Astrocyte (in vitro differentiated cells and primary cell): ENCODE data around the gene C1QTNF9. TPM values are rescaled to one million over a fixed set of nuclear protein-coding genes. Genes with fewer than 3 reads are reported as not detected.
"Not testable (repeated sequence)": the region's sequence is repeated elsewhere in the genome, so short reads cannot be mapped to it uniquely, and the experiment has no call there.

Experiments used
- DNase-seq: peaks from one replicate; pipeline ENCODE4 v3.0.0-alpha.2; 2010; ENCODE audit warnings: low read depth
- FAIRE-seq: peaks from 2 replicates; lab custom pipeline; 2011; peaks lifted over from hg19 to GRCh38; lab: Jason Lieb, UNC
- H2AFZ ChIP-seq: 2 replicates; pipeline ENCODE4 v1.6.0; 2012; ENCODE audit warnings: low read depth, low read length, inconsistent platforms
- H3K27ac ChIP-seq: 2 replicates; pipeline ENCODE4 v1.5.1; 2011; ENCODE audit warnings: low read depth, low read length, inconsistent platforms
- H3K27me3 ChIP-seq: 2 replicates; pipeline ENCODE4 v1.6.0; 2011; ENCODE audit warnings: low read length, inconsistent platforms; ENCODE audit not compliant: insufficient read depth
- H3K36me3 ChIP-seq: 2 replicates; pipeline ENCODE4 v1.5.1; 2011; ENCODE audit warnings: low read length, inconsistent platforms; ENCODE audit not compliant: insufficient read depth
- H3K4me1 ChIP-seq: 2 replicates; pipeline ENCODE4 v1.5.1; 2011; ENCODE audit warnings: low read length, inconsistent platforms; ENCODE audit not compliant: insufficient read depth
- H3K4me2 ChIP-seq: 2 replicates; pipeline ENCODE4 v1.6.0; 2012; ENCODE audit warnings: low read length, inconsistent platforms
- H3K4me3 ChIP-seq: 2 replicates; pipeline ENCODE4 v1.5.1; 2011; ENCODE audit warnings: low read depth, mild to moderate bottlenecking, low read length, inconsistent platforms; ENCODE audit not compliant: insufficient read depth
- H3K79me2 ChIP-seq: 2 replicates; pipeline ENCODE4 v1.6.0; 2012; ENCODE audit warnings: mild to moderate bottlenecking, low read length, inconsistent platforms; ENCODE audit not compliant: insufficient read depth
- H3K9ac ChIP-seq: 2 replicates; pipeline ENCODE4 v1.6.0; 2012; ENCODE audit warnings: mild to moderate bottlenecking, low read length, inconsistent platforms
- H3K9me3 ChIP-seq: 2 replicates; pipeline ENCODE4 v1.5.1; 2012; ENCODE audit warnings: low read depth, mild to moderate bottlenecking, low read length, inconsistent platforms; ENCODE audit not compliant: insufficient read depth
- H4K20me1 ChIP-seq: 2 replicates; pipeline ENCODE4 v1.6.0; 2012; ENCODE audit warnings: low read length, inconsistent platforms; ENCODE audit not compliant: insufficient read depth
- H3K27ac Mint-ChIP-seq: one replicate; pipeline ENCODE4 v1.8.0; 2021; ENCODE audit warnings: mild to moderate bottlenecking, mixed read lengths; ENCODE audit not compliant: unreplicated experiment
- H3K27me3 Mint-ChIP-seq: one replicate; pipeline ENCODE4 v1.8.0; 2021; ENCODE audit warnings: low read depth, mixed read lengths; ENCODE audit not compliant: unreplicated experiment
- H3K36me3 Mint-ChIP-seq: one replicate; pipeline ENCODE4 v1.8.0; 2021; ENCODE audit warnings: low read depth, mixed read lengths; ENCODE audit not compliant: unreplicated experiment
- H3K4me1 Mint-ChIP-seq: one replicate; pipeline ENCODE4 v1.8.0; 2021; ENCODE audit warnings: low read depth, mixed read lengths; ENCODE audit not compliant: unreplicated experiment
- H3K4me3 Mint-ChIP-seq: one replicate; pipeline ENCODE4 v1.8.0; 2021; ENCODE audit warnings: mild to moderate bottlenecking, moderate library complexity, mixed read lengths; ENCODE audit not compliant: unreplicated experiment
- H3K9me3 Mint-ChIP-seq: one replicate; pipeline ENCODE4 v1.8.0; 2021; ENCODE audit warnings: mild to moderate bottlenecking, mixed read lengths; ENCODE audit not compliant: unreplicated experiment
- CTCF ChIP-seq: IDR thresholded peaks from 2 replicates; pipeline ENCODE4 v1.5.1; 2011; ENCODE audit warnings: low read depth, mild to moderate bottlenecking, inconsistent platforms, low read length, moderate library complexity; ENCODE audit not compliant: insufficient read depth
- EZH2 ChIP-seq: IDR thresholded peaks from 2 replicates; pipeline ENCODE4 v1.6.1; 2012; ENCODE audit warnings: mild to moderate bottlenecking, low read length, inconsistent platforms; ENCODE audit not compliant: insufficient read depth
- total RNA-seq: library from RNA; stranded (reverse); gene quantifications from 2 replicates; pipeline ENCODE4 v1.2.1, GENCODE V29; 2021

Gene C1QTNF9
- total RNA-seq, 1 donor from 2014 or later, result not detected

GRCh38 chr13:24356837-24357236 is 47.5 kb downstream of the C1QTNF9 start:
- H3K27me3 Mint-ChIP-seq, result peaks cover 24% of the 10 kb centered on the region
- no peak overlapping the region for H3K27ac Mint-ChIP-seq

GRCh38 chr13:24357756-24358155 is 48.4 kb downstream of the C1QTNF9 start:
- H3K27me3 Mint-ChIP-seq, result peaks cover 25% of the 10 kb centered on the region
- no peaks in the 10 kb centered on the region for H3K27me3 ChIP-seq

More at GRCh38 chr13:24356837-24357236, 47.5 kb downstream of the C1QTNF9 start:
- FAIRE-seq, result no peak
- Histone ChIP-seq H3K4me1 (no peaks in the 10 kb centered on the region), H3K9ac (no peak overlapping the region), H3K9me3 (peaks cover 8% of the 10 kb centered on the region), H4K20me1 (no peaks in the 10 kb centered on the region), H3K36me3 (no peaks in the 10 kb centered on the region), H3K79me2 (no peaks in the 10 kb centered on the region), H3K4me2 (no peak overlapping the region), H3K4me3 (no peak overlapping the region), H3K27me3 (no peaks in the 10 kb centered on the region), H2AFZ (no peak overlapping the region), H3K27ac (no peak overlapping the region)
- no peak for DNase-seq
- H3K36me3 Mint-ChIP-seq, result no peaks in the 10 kb centered on the region
- no peak for TF ChIP-seq CTCF
- no peak for TF ChIP-seq EZH2
- no peaks in the 10 kb centered on the region for H3K9me3 Mint-ChIP-seq
- H3K4me1 Mint-ChIP-seq, result no peaks in the 10 kb centered on the region
- H3K4me3 Mint-ChIP-seq, result no peak overlapping the region

GRCh38 chr13:24358836-24359235 is 49.5 kb downstream of the C1QTNF9 start:
- DNase-seq, H3K27ac Mint-ChIP-seq, H3K4me3 Mint-ChIP-seq, H3K36me3 Mint-ChIP-seq, H3K4me2 ChIP-seq, H2AFZ ChIP-seq, H4K20me1 ChIP-seq, H3K27me3 ChIP-seq, H3K4me1 Mint-ChIP-seq, FAIRE-seq, H3K4me3 ChIP-seq, H3K9me3 ChIP-seq, H3K4me1 ChIP-seq, H3K9me3 Mint-ChIP-seq, H3K9ac ChIP-seq, H3K79me2 ChIP-seq, H3K36me3 ChIP-seq, H3K27ac ChIP-seq: not testable (repeated sequence)
- peaks cover 22% of the 10 kb centered on the region for H3K27me3 Mint-ChIP-seq

More at GRCh38 chr13:24357756-24358155, 48.4 kb downstream of the C1QTNF9 start:
- H3K4me1 Mint-ChIP-seq, result no peaks in the 10 kb centered on the region
- no peak overlapping the region for H3K4me3 Mint-ChIP-seq
- Histone ChIP-seq H3K79me2 (no peaks in the 10 kb centered on the region), H3K9ac (no peak overlapping the region), H4K20me1 (no peaks in the 10 kb centered on the region), H3K4me2 (no peak overlapping the region), H3K9me3 (peaks cover 8% of the 10 kb centered on the region), H3K27ac (no peak overlapping the region), H2AFZ (no peak overlapping the region), H3K4me1 (no peaks in the 10 kb centered on the region), H3K4me3 (no peak overlapping the region), H3K36me3 (no peaks in the 10 kb centered on the region)
- H3K9me3 Mint-ChIP-seq, result no peaks in the 10 kb centered on the region
- FAIRE-seq (no peak), DNase-seq (no peak)
- TF ChIP-seq CTCF (no peak), EZH2 (no peak)
- H3K27ac Mint-ChIP-seq, result no peak overlapping the region
- no peaks in the 10 kb centered on the region for H3K36me3 Mint-ChIP-seq

DNA sequence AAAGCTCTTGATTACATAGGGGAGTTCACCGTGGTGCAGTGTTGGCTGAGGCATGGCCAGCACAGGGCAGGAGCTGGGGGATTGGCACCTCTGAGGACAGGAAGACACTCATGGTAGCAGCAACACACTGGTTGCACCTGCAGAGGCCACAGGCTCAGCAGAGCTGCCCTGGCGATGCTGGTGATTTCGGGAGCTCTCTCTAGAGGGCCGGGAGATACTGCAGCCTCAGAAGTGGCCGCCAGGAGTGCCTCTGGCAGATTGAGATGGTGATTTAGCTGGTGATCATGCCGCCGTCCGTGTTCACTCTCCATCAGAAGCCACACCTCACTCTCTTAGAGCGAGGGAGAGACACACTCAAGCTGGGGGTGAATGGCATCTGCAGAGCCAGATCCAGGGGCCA is 49.9 kb downstream of the C1QTNF9 start:
- FAIRE-seq, H3K9me3 ChIP-seq, H3K36me3 ChIP-seq, H3K4me3 ChIP-seq, H2AFZ ChIP-seq, H3K27ac ChIP-seq, H3K4me1 Mint-ChIP-seq, H3K4me2 ChIP-seq, DNase-seq, H4K20me1 ChIP-seq, H3K4me3 Mint-ChIP-seq, H3K9me3 Mint-ChIP-seq, H3K36me3 Mint-ChIP-seq, H3K9ac ChIP-seq, H3K27me3 ChIP-seq, H3K4me1 ChIP-seq, H3K27ac Mint-ChIP-seq, H3K79me2 ChIP-seq: not testable (repeated sequence)
- H3K27me3 Mint-ChIP-seq, result peaks cover 22% of the 10 kb centered on the region
